HG02610 (cell line): ENCODE results near the gene UBA7.

Source experiments
- ATAC-seq: cut with Tn5 transposase; IDR thresholded peaks from one replicate; pipeline ENCODE4 v1.9.1; 2021; ENCODE audit warnings: mild to moderate bottlenecking, moderate library complexity; ENCODE audit not compliant: unreplicated experiment

Gene UBA7

GRCh38 chr3:49805897-49806701 is 7.7 kb downstream of the UBA7 start:
- ATAC-seq: no peak

- ATAC-seq: no peak
Measured at GRCh38 chr3:49805367-49805782, 8.4 kb downstream of the UBA7 start.

- no peak for ATAC-seq
Measured at GRCh38 chr3:49804141-49805041, 9.4 kb downstream of the UBA7 start.

GRCh38 chr3:49803465-49804140 is 10.2 kb downstream of the UBA7 start:
- peak; percentile 6 for ATAC-seq

GRCh38 chr3:49802719-49803464 is 10.9 kb downstream of the UBA7 start, which contains the start of gene INKA1:
INKA1 (plus strand) TSS chr3:49803261; CDS start chr3:49803393, 132 bp downstream.
- ATAC-seq: peak; percentile 53

- ATAC-seq: no peak
Measured at GRCh38 chr3:49801160-49801559, 12.6 kb downstream of the UBA7 start.

- ATAC-seq: no peak
Measured at GRCh38 chr3:49799761-49800160, 14.0 kb downstream of the UBA7 start, which contains the start of gene CDHR4. CDHR4 (minus strand) TSS chr3:49799873; CDS start chr3:49799812, 61 bp downstream.

- no peak for ATAC-seq
Measured at GRCh38 chr3:49799105-49799504, 14.6 kb downstream of the UBA7 start.

- no peak for ATAC-seq
Measured at GRCh38 chr3:49794926-49795905, 18.5 kb downstream of the UBA7 start.

- no peak for ATAC-seq
Measured at GRCh38 chr3:49794431-49794830, 19.3 kb downstream of the UBA7 start.

GRCh38 chr3:49793486-49794085 is 20.2 kb downstream of the UBA7 start:
- ATAC-seq: no peak

GRCh38 chr3:49792371-49793150 is 21.2 kb downstream of the UBA7 start:
- ATAC-seq: no peak

- ATAC-seq: no peak
Measured at GRCh38 chr3:49791571-49791970, 22.2 kb downstream of the UBA7 start.

- no peak for ATAC-seq
Measured at GRCh38 chr3:49790626-49791411, 22.9 kb downstream of the UBA7 start.

GRCh38 chr3:49788056-49788455 is 25.7 kb downstream of the UBA7 start:
- no peak for ATAC-seq

GRCh38 chr3:49787536-49787935 is 26.2 kb downstream of the UBA7 start:
- no peak for ATAC-seq

GRCh38 chr3:49787182-49787464 is 26.6 kb downstream of the UBA7 start:
- ATAC-seq: no peak
